Fibroblast of lung (primary cell): ENCODE measurements around the gene KCTD16. TPM values are rescaled to one million over a fixed set of nuclear protein-coding genes. Genes with fewer than 3 reads are reported as not detected.
A peak's percentile ranks its signal among the peaks of the same experiment; 100 is the strongest.

Experiments
- DNase-seq, 2 donors: peaks; one replicate each; pipeline versions ENCODE4 v3.0.0 to v3.0.0-alpha.2; 2010; ENCODE audit warnings: low read depth in 2 of 2
- H2AFZ ChIP-seq: 2 replicates; pipeline ENCODE4 v1.5.1; 2012; ENCODE audit warnings: low read length, control low read depth, inconsistent platforms
- H3K27ac ChIP-seq: 2 replicates; pipeline ENCODE4 v1.5.1; 2011; ENCODE audit warnings: low read length, control low read depth; ENCODE audit not compliant: insufficient read depth
- H3K27me3 ChIP-seq: 2 replicates; pipeline ENCODE4 v1.5.1; 2011; ENCODE audit warnings: mild to moderate bottlenecking, low read length; ENCODE audit not compliant: control insufficient read depth, insufficient read depth
- H3K36me3 ChIP-seq: 2 replicates; pipeline ENCODE4 v1.5.1; 2011; ENCODE audit warnings: low read length; ENCODE audit not compliant: control insufficient read depth, insufficient read depth
- H3K4me1 ChIP-seq: 2 replicates; pipeline ENCODE4 v1.5.1; 2011; ENCODE audit warnings: low read length; ENCODE audit not compliant: control insufficient read depth, insufficient read depth; ENCODE audit errors: extremely low read depth
- H3K4me2 ChIP-seq: 2 replicates; pipeline ENCODE4 v1.5.1; 2011; ENCODE audit warnings: low read length, control low read depth; ENCODE audit not compliant: insufficient read depth; ENCODE audit errors: extremely low read depth
- H3K4me3 ChIP-seq, 4 experiments: fragments of 200-600 bp in 1 of 4; sonication (generic) in 1 of 4; replicated peaks in 1 of 4; 2 replicates each; pipeline ENCODE4 v1.5.1; 2011 to 2016; ENCODE audit warnings: low read length in 4 of 4, low read depth in 3 of 4, mild to moderate bottlenecking in 3 of 4, control low read depth in 2 of 4, inconsistent platforms in 1 of 4, mixed read lengths in 1 of 4; ENCODE audit not compliant: insufficient read depth in 1 of 4; ENCODE audit errors: control extremely low read depth in 1 of 4
- H3K79me2 ChIP-seq: 2 replicates; pipeline ENCODE4 v1.5.1; 2012; ENCODE audit warnings: mild to moderate bottlenecking, low read length, inconsistent platforms; ENCODE audit not compliant: control insufficient read depth, insufficient read depth
- H3K9ac ChIP-seq: 2 replicates; pipeline ENCODE4 v1.5.1; 2011; ENCODE audit warnings: mild to moderate bottlenecking, low read length, control low read depth; ENCODE audit not compliant: insufficient read depth
- H3K9me3 ChIP-seq: 2 replicates; pipeline ENCODE4 v1.5.1; 2012; ENCODE audit warnings: low read depth, low read length; ENCODE audit not compliant: control insufficient read depth, insufficient read depth
- H4K20me1 ChIP-seq: 2 replicates; pipeline ENCODE4 v1.5.1; 2011; ENCODE audit warnings: low read length; ENCODE audit not compliant: control insufficient read depth, insufficient read depth; ENCODE audit errors: extremely low read depth
- CTCF ChIP-seq, 2 donors: IDR thresholded peaks in 1 of 2; conservative IDR thresholded peaks in 1 of 2; 1 replicate in 1 of 2; 2 replicates in 1 of 2; pipeline ENCODE4 v1.5.1; 2011 to 2012; ENCODE audit warnings: low read length in 2 of 2, control low read depth in 1 of 2, inconsistent platforms in 1 of 2, low read depth in 1 of 2, mild to moderate bottlenecking in 1 of 2
- EZH2 ChIP-seq: IDR thresholded peaks from 2 replicates; pipeline ENCODE4 v1.5.1; 2012; ENCODE audit warnings: low read length, control low read depth, mild to moderate bottlenecking; ENCODE audit errors: missing control alignments
- polyA plus RNA-seq, 2 donors: library from polyadenylated mRNA; depleted of rRNA in 1 of 2; stranded (reverse) in 1 of 2; unstranded in 1 of 2; fragments of >200 nt; gene quantifications; 2 replicates each; pipeline ENCODE4 v1.2.1, GENCODE V29; 2011 to 2012; ENCODE audit warnings: missing spikeins in 1 of 2
- total RNA-seq: library from RNA; depleted of rRNA; stranded (reverse); fragments of >200 nt; gene quantifications from 2 replicates; pipeline ENCODE4 v1.2.1, GENCODE V29; 2014

Gene KCTD16
- total and polyA plus RNA-seq, 2 donors (not counting 1 experiment from before 2014, with no cell fraction given): 0.32 to 1.2 TPM

- Histone ChIP-seq H2AFZ (no peak overlapping the region), H3K9me3 (no peaks in the 10 kb centered on the region), H4K20me1 (no peaks in the 10 kb centered on the region), H3K36me3 (no peaks in the 10 kb centered on the region), H3K4me1 (peaks cover 5% of the 10 kb centered on the region), H3K9ac (no peak overlapping the region), H3K27ac (no peak overlapping the region), H3K27me3 (no peaks in the 10 kb centered on the region), H3K4me2 (no peak overlapping the region), H3K4me3 (no peak overlapping the region), H3K79me2 (no peaks in the 10 kb centered on the region)
- DNase-seq: peak; percentile 56 to 66
- TF ChIP-seq CTCF (conservative IDR thresholded peaks at IDR 0.05 in 1 of 2, IDR thresholded peaks at IDR 0.05 in 1 of 2; ENCODE audit: low read depth in 1 of 2, low read length in 2 of 2): peak; percentile 53 to 72
- no peak for TF ChIP-seq EZH2
Measured at GRCh38 chr5:144183254-144183889, 12.7 kb downstream of the KCTD16 start.

GRCh38 chr5:144187699-144188294 is 17.1 kb downstream of the KCTD16 start:
- no peak for TF ChIP-seq CTCF (conservative IDR thresholded peaks at IDR 0.05 in 1 of 2, IDR thresholded peaks at IDR 0.05 in 1 of 2; ENCODE audit: low read depth in 1 of 2, low read length in 2 of 2)
- TF ChIP-seq EZH2: no peak
- Histone ChIP-seq H3K9ac (no peak overlapping the region), H3K4me3 (no peak overlapping the region), H3K9me3 (no peaks in the 10 kb centered on the region), H3K4me1 (peaks cover 9% of the 10 kb centered on the region), H3K27me3 (no peaks in the 10 kb centered on the region), H3K36me3 (no peaks in the 10 kb centered on the region), H3K79me2 (no peaks in the 10 kb centered on the region), H2AFZ (no peak overlapping the region), H3K4me2 (no peak overlapping the region), H4K20me1 (no peaks in the 10 kb centered on the region), H3K27ac (peak overlapping the region; percentile 1)
- DNase-seq: peak; percentile 98 to 99

- H2AFZ ChIP-seq: no peak overlapping the region
- no peaks in the 10 kb centered on the region for H3K27me3 ChIP-seq
- H4K20me1 ChIP-seq: no peaks in the 10 kb centered on the region
- no peaks in the 10 kb centered on the region for H3K79me2 ChIP-seq
- TF ChIP-seq CTCF (conservative IDR thresholded peaks at IDR 0.05 in 1 of 2, IDR thresholded peaks at IDR 0.05 in 1 of 2; ENCODE audit: low read depth in 1 of 2, low read length in 2 of 2) (no peak), EZH2 (no peak)
- no peak overlapping the region for H3K4me2 ChIP-seq
- DNase-seq: peak; percentile 47 to 95
- H3K27ac ChIP-seq: no peak overlapping the region
- no peaks in the 10 kb centered on the region for H3K9me3 ChIP-seq
- peaks cover 9% of the 10 kb centered on the region for H3K4me1 ChIP-seq
- H3K4me3 ChIP-seq: no peak overlapping the region
- H3K36me3 ChIP-seq: no peaks in the 10 kb centered on the region
- H3K9ac ChIP-seq: no peak overlapping the region
Measured at GRCh38 chr5:144189800-144190429, 19.2 kb downstream of the KCTD16 start.
